IMR-90 (cell line): Measurements from ENCODE around the gene CHRNA1. TPM values are rescaled to one million over a fixed set of nuclear protein-coding genes. Genes with fewer than 3 reads are reported as not detected.

Experiments
- ATAC-seq: fragments of 200-7000 bp; cut with Tn5 transposase; 2 replicates; pipeline ENCODE4 v1.9.1; 2020; ENCODE audit warnings: low read depth, mild to moderate bottlenecking, moderate library complexity
- BruUV-seq: library from RNA; stranded (reverse); fragments of 400-500 nt; replicated peaks from 2 replicates; lab custom pipeline; 2021; lab: Mats Ljungman, UMichigan
- CTCF ChIA-PET: fragments of 300-600 bp; formaldehyde crosslinking; extraction: SDS; loops from one replicate; lab custom pipeline; 2021; ENCODE audit warnings: antibody characterized with exemption; lab: Yijun Ruan, JAX
- POLR2A ChIA-PET: fragments of 300-600 bp; sonication (Branson Sonifier 250); formaldehyde crosslinking; loops from one replicate; lab custom pipeline; 2022; ENCODE audit warnings: antibody characterized with exemption; ENCODE audit not compliant: unreplicated experiment; lab: Charles Lee
- DNase-seq: peaks from one replicate; pipeline ENCODE4 v3.0.0; 2013
- H2AFZ ChIP-seq: replicated peaks from 2 replicates; pipeline ENCODE3; 2013; ENCODE audit warnings: low read length, mild to moderate bottlenecking; ENCODE audit not compliant: poor library complexity
- H2AK5ac ChIP-seq: 2 replicates; pipeline ENCODE4 v1.6.1; 2013; ENCODE audit warnings: low read depth, low read length, inconsistent platforms
- H2AK9ac ChIP-seq: replicated peaks from 2 replicates; pipeline ENCODE3; 2013; ENCODE audit warnings: mild to moderate bottlenecking, low read depth, low read length, moderate library complexity; ENCODE audit not compliant: poor library complexity
- H2BK120ac ChIP-seq: 2 replicates; pipeline ENCODE4 v1.6.1; 2013; ENCODE audit warnings: low read depth, low read length, inconsistent platforms
- H2BK15ac ChIP-seq: 3 replicates; pipeline ENCODE4 v1.6.1; 2013; ENCODE audit warnings: low read depth, low read length, inconsistent platforms
- H2BK20ac ChIP-seq: 2 replicates; pipeline ENCODE4 v1.6.1; 2013; ENCODE audit warnings: low read depth, mild to moderate bottlenecking, inconsistent platforms, low read length, moderate library complexity
- H2BK5ac ChIP-seq: 2 replicates; pipeline ENCODE4 v1.6.1; 2013; ENCODE audit warnings: mild to moderate bottlenecking, low read depth, low read length, inconsistent platforms; ENCODE audit not compliant: poor library complexity, severe bottlenecking
- H3K14ac ChIP-seq: replicated peaks from 2 replicates; pipeline ENCODE4 v1.6.1; 2013; ENCODE audit warnings: low read depth, low read length, inconsistent platforms
- H3K18ac ChIP-seq: 2 replicates; pipeline ENCODE4 v1.6.1; 2013; ENCODE audit warnings: low read depth, low read length, control low read depth
- H3K23ac ChIP-seq: 2 replicates; pipeline ENCODE4 v1.6.1; 2013; ENCODE audit warnings: low read depth, low read length, inconsistent platforms
- H3K27ac ChIP-seq: 2 replicates; pipeline ENCODE4 v1.5.1; 2013; ENCODE audit warnings: mild to moderate bottlenecking, control low read depth, low read length; ENCODE audit not compliant: insufficient read depth
- H3K27me3 ChIP-seq: 2 replicates; pipeline ENCODE4 v1.6.1; 2013; ENCODE audit warnings: low read length; ENCODE audit not compliant: control insufficient read depth, insufficient read depth
- H3K36me3 ChIP-seq: 2 replicates; pipeline ENCODE4 v1.6.1; 2013; ENCODE audit warnings: low read length, mixed read lengths; ENCODE audit not compliant: control insufficient read depth, insufficient read depth
- H3K4ac ChIP-seq: 2 replicates; pipeline ENCODE4 v1.6.1; 2013; ENCODE audit warnings: low read depth, low read length, inconsistent platforms
- H3K4me1 ChIP-seq: 2 replicates; pipeline ENCODE4 v1.6.1; 2013; ENCODE audit warnings: low read length, mixed read lengths; ENCODE audit not compliant: control insufficient read depth, insufficient read depth
- H3K4me2 ChIP-seq: 2 replicates; pipeline ENCODE4 v1.6.1; 2013; ENCODE audit warnings: low read depth, mild to moderate bottlenecking, control low read depth, low read length, moderate library complexity
- H3K4me3 ChIP-seq: 2 replicates; pipeline ENCODE4 v1.5.1; 2013; ENCODE audit warnings: low read depth, mild to moderate bottlenecking, control low read depth, low read length, moderate library complexity; ENCODE audit not compliant: insufficient read depth
- H3K56ac ChIP-seq: 2 replicates; pipeline ENCODE4 v1.6.1; 2013; ENCODE audit warnings: low read length, inconsistent platforms; ENCODE audit not compliant: insufficient read depth; ENCODE audit errors: extremely low read depth
- H3K79me1 ChIP-seq, 2 experiments: 2 replicates each; pipeline ENCODE4 v1.6.1; 2013; ENCODE audit warnings: low read length in 2 of 2, inconsistent platforms in 1 of 2, low read depth in 1 of 2
- H3K9ac ChIP-seq: 2 replicates; pipeline ENCODE4 v1.6.1; 2013; ENCODE audit warnings: low read depth, low read length, control low read depth
- H3K9me1 ChIP-seq: 2 replicates; pipeline ENCODE4 v1.6.1; 2013; ENCODE audit warnings: low read length, inconsistent platforms; ENCODE audit not compliant: insufficient read depth
- H3K9me3 ChIP-seq: 2 replicates; pipeline ENCODE4 v1.6.1; 2013; ENCODE audit warnings: low read length; ENCODE audit not compliant: control insufficient read depth, insufficient read depth
- H4K20me1 ChIP-seq: 2 replicates; pipeline ENCODE4 v1.6.1; 2013; ENCODE audit warnings: low read length, inconsistent platforms; ENCODE audit not compliant: insufficient read depth
- H4K5ac ChIP-seq: 2 replicates; pipeline ENCODE4 v1.6.1; 2013; ENCODE audit warnings: mild to moderate bottlenecking, low read depth, low read length, control low read depth
- H4K8ac ChIP-seq, 2 experiments: 2 replicates each; pipeline ENCODE4 v1.6.1; 2013; ENCODE audit warnings: low read depth in 2 of 2, low read length in 2 of 2, control low read depth in 1 of 2, inconsistent platforms in 1 of 2
- H4K91ac ChIP-seq: 2 replicates; pipeline ENCODE4 v1.6.1; 2013; ENCODE audit warnings: low read depth, low read length, inconsistent platforms; ENCODE audit not compliant: insufficient read depth
- BHLHE40 ChIP-seq: fragments of 150-350 bp; IDR thresholded peaks from 2 replicates; pipeline ENCODE4 v1.6.1; 2016; ENCODE audit warnings: mild to moderate bottlenecking, low read depth, low read length
- CEBPB ChIP-seq: IDR thresholded peaks from 2 replicates; pipeline ENCODE4 v1.6.1; 2012; ENCODE audit warnings: low read depth, low read length, improper control_type of control experiment
- CHD1 ChIP-seq: IDR thresholded peaks from 2 replicates; pipeline ENCODE4 v1.6.1; 2012; ENCODE audit warnings: low read depth, low read length, improper control_type of control experiment
- CTCF ChIP-seq: conservative IDR thresholded peaks from 2 replicates; pipeline ENCODE4 v1.5.1; 2012; ENCODE audit warnings: mild to moderate bottlenecking, low read depth, low read length, improper control_type of control experiment
- ELK1 ChIP-seq: fragments of 150-350 bp; IDR thresholded peaks from 2 replicates; pipeline ENCODE4 v1.6.1; 2016; ENCODE audit warnings: low read depth, mild to moderate bottlenecking, low read length, moderate library complexity, borderline replicate concordance
- FOS ChIP-seq: fragments of 150-350 bp; IDR thresholded peaks from 2 replicates; pipeline ENCODE4 v1.6.1; 2016; ENCODE audit warnings: low read depth, low read length
- MAZ ChIP-seq: IDR thresholded peaks from 2 replicates; pipeline ENCODE4 v1.6.1; 2012; ENCODE audit warnings: low read depth, mild to moderate bottlenecking, low read length, improper control_type of control experiment, moderate library complexity, borderline replicate concordance
- MXI1 ChIP-seq: IDR thresholded peaks from 2 replicates; pipeline ENCODE4 v1.6.1; 2012; ENCODE audit warnings: low read depth, mild to moderate bottlenecking, low read length, moderate library complexity, borderline replicate concordance
- POLR2A ChIP-seq: IDR thresholded peaks from 2 replicates; pipeline ENCODE4 v1.6.1; 2012; ENCODE audit warnings: mild to moderate bottlenecking, low read depth, low read length
- RAD21 ChIP-seq: IDR thresholded peaks from 2 replicates; pipeline ENCODE4 v1.6.1; 2012; ENCODE audit warnings: low read length, improper control_type of control experiment
- RFX5 ChIP-seq: IDR thresholded peaks from 2 replicates; pipeline ENCODE4 v1.8.0; 2012; ENCODE audit warnings: low read depth, mild to moderate bottlenecking, low read length, moderate library complexity
- SMC3 ChIP-seq: fragments of 150-350 bp; IDR thresholded peaks from 2 replicates; pipeline ENCODE4 v1.6.1; 2016; ENCODE audit warnings: low read depth, mild to moderate bottlenecking, antibody characterized with exemption, low read length, moderate library complexity
- USF2 ChIP-seq: fragments of 150-350 bp; IDR thresholded peaks from 2 replicates; pipeline ENCODE4 v1.6.1; 2017; ENCODE audit warnings: mild to moderate bottlenecking, antibody characterized with exemption, low read length, low read depth
- WGBS, 2 experiments: methylation state at CpG; one replicate each; pipeline versions ENCODE4 v1.1.5 to v1.1.7; 2013; ENCODE audit warnings: missing lambda C conversion rate in 2 of 2; ENCODE audit not compliant: insufficient read length in 1 of 2; ENCODE audit errors: extremely low coverage in 2 of 2; 5-methylcytosine and 5-hydroxymethylcytosine counted together
- dilution Hi-C: fragments of 300-500 bp; cut with HindIII; formaldehyde crosslinking; loops from one replicate; pipeline ENCODE4 v1.14.3; 2018; ENCODE audit warnings: low sequenced_read_pairs; ENCODE audit not compliant: unreplicated experiment
- in situ Hi-C: fragments of 300-500 bp; cut with MboI; formaldehyde crosslinking; loops from 3 replicates; pipeline ENCODE4 v1.14.3; 2019; ENCODE audit warnings: low sequenced_read_pairs, inconsistent platforms, mixed read lengths
- intact Hi-C: fragments of 100-400 bp; cut with micrococcal nuclease; formaldehyde crosslinking; loops from 2 replicates; pipeline ENCODE4 v1.10.0; 2022
- polyA plus RNA-seq, 3 experiments: library from polyadenylated mRNA; depleted of rRNA; stranded (reverse); fragments of >200 nt; gene quantifications; 2 replicates each; pipeline ENCODE4 v1.2.3, GENCODE V29; 2012; ENCODE audit warnings: low replicate concordance in 1 of 3
- total RNA-seq: library from RNA; depleted of rRNA; stranded (reverse); fragments of >200 nt; gene quantifications from 2 replicates; pipeline ENCODE4 v1.2.3, GENCODE V29; 2012

Gene CHRNA1
- total and polyA plus RNA-seq, 2 of the 4 experiments (the other 2 are of a cell fraction) = 0.75 to 0.90 TPM

GRCh38 chr2:174780191-174780840 is 16.0 kb upstream of the CHRNA1 start:
- Histone ChIP-seq H2BK15ac (peak overlapping the region; percentile 78; the same call in 2 of the 3 replicates), H2AFZ (no peak overlapping the region), H3K36me3 (no peaks in the 10 kb centered on the region), H3K14ac (peak overlapping the region; percentile 83), H3K9ac (no peak overlapping the region), H3K79me1 (peaks cover 0 to 14% of the 10 kb centered on the region in 2 experiments; a peak in 2 of 4 replicates), H3K27ac (no peak overlapping the region), H3K9me3 (no peaks in the 10 kb centered on the region), H3K4me2 (no peak overlapping the region), H4K91ac (peak overlapping the region; percentile 96), H3K9me1 (peaks cover 47% of the 10 kb centered on the region), H2AK9ac (peak overlapping the region; percentile 73), H2BK5ac (peak overlapping the region; percentile 74), H3K56ac (peak overlapping the region; percentile 53; the same call in 1 of the 2 replicates), H3K4me1 (peaks cover 42% of the 10 kb centered on the region), H3K23ac (peak overlapping the region; percentile 78), H2BK120ac (peak overlapping the region; percentile 97), H3K27me3 (no peaks in the 10 kb centered on the region), H4K20me1 (no peaks in the 10 kb centered on the region), H4K8ac (peak overlapping the region; percentile 70 to 91), H3K4me3 (no peak overlapping the region), H3K4ac (peak overlapping the region; percentile 98), H3K18ac (peak overlapping the region; percentile 93; the same call in 1 of the 2 replicates), H2AK5ac (peak overlapping the region; percentile 32), H2BK20ac (peak overlapping the region; percentile 94), H4K5ac (peak overlapping the region; percentile 78; the same call in 1 of the 2 replicates)
- TF ChIP-seq CEBPB = no peak
- TF ChIP-seq MXI1 = no peak
- TF ChIP-seq RAD21 = no peak
- no peak for TF ChIP-seq CTCF
- TF ChIP-seq CHD1 = no peak
- no peak for TF ChIP-seq ELK1
- TF ChIP-seq BHLHE40 = no peak
- no peak for TF ChIP-seq POLR2A
- TF ChIP-seq MAZ = no peak
- no peak for TF ChIP-seq FOS
- no peak for TF ChIP-seq USF2
- no peak for TF ChIP-seq RFX5
- no peak for TF ChIP-seq SMC3
- WGBS, 2 experiments = 100% methylated on average over 1 of the region's 5 CpGs; no CpG with 5 or more reads in 1 of the 2 experiments
- POLR2A ChIA-PET = no interaction called here
- dilution Hi-C loops (no loop called here), intact Hi-C loops (no loop called here), in situ Hi-C loops (no loop called here)
- no peak for ATAC-seq
- CTCF ChIA-PET = interaction anchor here (0.6 to 0.9 kb wide), 2 partner anchors 32 to 142 kb away, joined by 3 to 4 read pairs; no protein-coding TSS in a partner anchor
- DNase-seq = peak; percentile 25
- BruUV-seq = no TSS peak
